ENCODE measurements around the gene MYO5A.

DNA sequence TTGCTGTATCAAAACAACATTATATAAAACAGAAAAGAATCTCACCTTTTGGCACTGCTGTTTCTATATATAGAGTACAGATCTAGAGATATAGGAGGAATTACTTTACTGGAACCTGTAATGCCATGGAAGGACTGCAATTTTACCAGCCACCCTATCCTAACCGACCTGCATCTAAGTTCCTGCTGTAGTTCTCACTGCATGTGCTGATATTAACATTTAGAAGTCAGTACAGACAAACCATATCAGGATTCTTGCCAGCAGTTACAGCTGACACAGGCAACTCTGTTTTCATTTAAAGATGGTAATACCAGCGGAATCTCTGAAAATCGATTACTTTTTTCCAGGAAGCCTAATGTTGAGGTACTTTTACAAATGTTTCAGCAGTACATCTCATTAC lies 159.7 kb downstream of the MYO5A start:
- no peak for TF ChIP-seq CTCF (IDR thresholded peaks at IDR 0.05)
- no peak for TF ChIP-seq POLR2A (IDR thresholded peaks at IDR 0.05)
